Measurements from ENCODE around the gene MAP7D1.

- TF ChIP-seq CTCF (IDR thresholded peaks at IDR 0.05): no peak
- no peak for TF ChIP-seq POLR2A (IDR thresholded peaks at IDR 0.05)
These were observed 42.7 kb downstream of the MAP7D1 start for GRCh38 chr1:36198641-36199040.

All from stomach (tissue), 4 donors.